K562 (cell line): Measurements from ENCODE around the gene SYNE1. TPM values are rescaled to one million over a fixed set of nuclear protein-coding genes. Genes with fewer than 3 reads are reported as not detected.

ENCODE experiments used
- ATAC-seq: fragments of 200-7000 bp; cut with Tn5 transposase; 3 replicates; pipeline ENCODE4 v1.9.1; 2020; ENCODE audit warnings: moderate library complexity
- BruUV-seq: library from RNA; stranded (reverse); fragments of 400-500 nt; replicated peaks from 2 replicates; lab custom pipeline; 2021; lab: Mats Ljungman, UMichigan
- CTCF ChIA-PET: fragments of 300-600 bp; formaldehyde crosslinking; extraction: SDS; loops from one replicate; lab custom pipeline; 2021; ENCODE audit warnings: low intra/inter-chr PET ratio; lab: Yijun Ruan, JAX
- POLR2A ChIA-PET: fragments of 300-600, 350-650 bp; sonication (Branson Sonifier 250); formaldehyde crosslinking; extraction: SDS; loops from one replicate; lab custom pipeline; 2021; ENCODE audit warnings: antibody characterized with exemption, inconsistent platforms; lab: Yijun Ruan, JAX
- DNase-seq, 4 experiments: peaks; one replicate each; pipeline versions ENCODE4 v3.0.0 to v3.0.0-alpha.2; 2011 to 2018; ENCODE audit warnings: low spot score in 3 of 4, mixed read lengths in 3 of 4; ENCODE audit errors: extremely low read depth in 1 of 4
- FAIRE-seq: peaks from 2 replicates; lab custom pipeline; 2011; peaks lifted over from hg19 to GRCh38; lab: Jason Lieb, UNC
- H2AFZ ChIP-seq: 2 replicates; pipeline ENCODE4 v1.6.0; 2011; ENCODE audit warnings: low read depth, low read length, control low read depth, inconsistent platforms
- H3K27ac ChIP-seq: fragments of 200-600 bp; 3 replicates; pipeline ENCODE4 v1.8.0; 2011; ENCODE audit warnings: low read depth, mild to moderate bottlenecking, control low read depth, inconsistent platforms, low read length, moderate library complexity, mixed read lengths; ENCODE audit errors: extremely low read depth
- H3K27me3 ChIP-seq, 2 experiments: fragments of 300-600 bp in 1 of 2; 2 replicates in 1 of 2; 3 replicates in 1 of 2; pipeline versions ENCODE4 v1.6.0 to v1.8.0; 2011; ENCODE audit warnings: inconsistent platforms in 2 of 2, low read length in 2 of 2, mild to moderate bottlenecking in 1 of 2, mixed read lengths in 1 of 2, moderate library complexity in 1 of 2; ENCODE audit not compliant: control insufficient read depth in 2 of 2, insufficient read depth in 2 of 2
- H3K36me3 ChIP-seq: fragments of 300-600 bp; 3 replicates; pipeline ENCODE4 v1.8.0; 2011; ENCODE audit warnings: mild to moderate bottlenecking, low read length, inconsistent platforms; ENCODE audit not compliant: control insufficient read depth, insufficient read depth
- H3K4me1 ChIP-seq, 2 experiments: fragments of 200-600 bp in 1 of 2; replicated peaks in 1 of 2; 2 replicates in 1 of 2; 3 replicates in 1 of 2; pipeline versions ENCODE4 v1.5.1 to v1.8.0; 2011; ENCODE audit warnings: inconsistent platforms in 2 of 2, low read length in 2 of 2, mild to moderate bottlenecking in 1 of 2, mixed read lengths in 1 of 2, moderate library complexity in 1 of 2; ENCODE audit not compliant: control insufficient read depth in 2 of 2, insufficient read depth in 2 of 2
- H3K4me2 ChIP-seq: 2 replicates; pipeline ENCODE4 v1.6.1; 2011; ENCODE audit warnings: low read length, control low read depth, inconsistent platforms, mixed read lengths; ENCODE audit not compliant: insufficient read depth
- H3K4me3 ChIP-seq: fragments of 200-600 bp; sonication (generic), shearing (Covaris generic); 2 replicates; pipeline ENCODE4 v1.5.1; 2016; ENCODE audit warnings: control low read depth, inconsistent platforms
- H3K79me2 ChIP-seq: fragments of 200-600 bp; 3 replicates; pipeline ENCODE4 v1.8.0; 2011; ENCODE audit warnings: low read length, inconsistent platforms; ENCODE audit not compliant: control insufficient read depth, insufficient read depth
- H3K9ac ChIP-seq, 2 experiments: 2 replicates each; pipeline versions ENCODE4 v1.6.0 to v1.6.1; 2011; ENCODE audit warnings: low read depth in 2 of 2, low read length in 2 of 2, control low read depth in 1 of 2, inconsistent platforms in 1 of 2, mild to moderate bottlenecking in 1 of 2, mixed read lengths in 1 of 2; ENCODE audit not compliant: insufficient read depth in 1 of 2
- H3K9me1 ChIP-seq: one replicate; pipeline ENCODE4 v1.6.0; 2011; ENCODE audit warnings: inconsistent platforms, mild to moderate bottlenecking, low read length, moderate library complexity; ENCODE audit not compliant: control insufficient read depth, insufficient read depth
- H3K9me3 ChIP-seq: replicated peaks from 2 replicates; pipeline ENCODE4 v1.5.1; 2011; ENCODE audit warnings: low read depth, low read length, inconsistent platforms; ENCODE audit not compliant: control insufficient read depth, insufficient read depth
- H4K20me1 ChIP-seq: replicated peaks from 2 replicates; pipeline ENCODE4 v1.6.1; 2011; ENCODE audit warnings: low read length, inconsistent platforms, mixed read lengths; ENCODE audit not compliant: control insufficient read depth, insufficient read depth
- AFF4 ChIP-seq: sonication (generic); formaldehyde crosslinking; IDR thresholded peaks from 2 replicates; pipeline ENCODE4 v1.8.0; 2023; ENCODE audit warnings: mild to moderate bottlenecking, missing genetic modification reagents
- CTBP1 ChIP-seq: fragments of 450-650 bp; IDR thresholded peaks from 2 replicates; pipeline ENCODE4 v1.6.1; 2016; ENCODE audit warnings: borderline replicate concordance
- GATAD2B ChIP-seq: fragments of 450-650 bp; IDR thresholded peaks from 2 replicates; pipeline ENCODE4 v1.6.1; 2017; ENCODE audit warnings: mild to moderate bottlenecking, borderline replicate concordance
- IRF9 ChIP-seq: fragments of 450-650 bp; IDR thresholded peaks from 2 replicates; pipeline ENCODE4 v1.6.1; 2016; ENCODE audit warnings: missing biosample characterization, missing genetic modification characterization
- L3MBTL2 ChIP-seq: fragments of 450-650 bp; IDR thresholded peaks from 2 replicates; pipeline ENCODE4 v1.6.1; 2016; ENCODE audit warnings: mild to moderate bottlenecking, moderate library complexity
- MED1 ChIP-seq: sonication (generic); formaldehyde crosslinking; IDR thresholded peaks from 2 replicates; pipeline ENCODE4 v1.8.1; 2023; ENCODE audit warnings: missing genetic modification reagents, borderline replicate concordance
- MTA2 ChIP-seq: fragments of 450-650 bp; IDR thresholded peaks from 2 replicates; pipeline ENCODE4 v1.6.1; 2016; ENCODE audit warnings: low read depth
- NCOA1 ChIP-seq: fragments of 450-650 bp; IDR thresholded peaks from 2 replicates; pipeline ENCODE4 v1.6.1; 2016; ENCODE audit warnings: low read depth
- PHF21A ChIP-seq: fragments of 450-650 bp; IDR thresholded peaks from 2 replicates; pipeline ENCODE4 v1.6.1; 2017; ENCODE audit warnings: low read depth, borderline replicate concordance
- RFX1 ChIP-seq: fragments of 450-650 bp; IDR thresholded peaks from 2 replicates; pipeline ENCODE4 v1.6.1; 2016; ENCODE audit warnings: mild to moderate bottlenecking, moderate library complexity
- THAP7 ChIP-seq: fragments of 250-450 bp; sonication (Bioruptor Pico); IDR thresholded peaks from 2 replicates; pipeline ENCODE4 v1.5.0; 2021
- ZBTB43 ChIP-seq: sonication (generic); formaldehyde crosslinking; IDR thresholded peaks from 2 replicates; pipeline ENCODE4 v1.8.0; 2023; ENCODE audit warnings: mild to moderate bottlenecking, missing genetic modification reagents
- ZEB2 ChIP-seq: fragments of 450-650 bp; IDR thresholded peaks from 2 replicates; pipeline ENCODE4 v1.6.1; 2016
- ZNF134 ChIP-seq: fragments of 250-450 bp; sonication (Bioruptor Pico); conservative IDR thresholded peaks from 2 replicates; pipeline ENCODE4 v1.4.0; 2020
- ZNF165 ChIP-seq: fragments of 250-450 bp; sonication (Bioruptor Pico); IDR thresholded peaks from 2 replicates; pipeline ENCODE4 v1.4.0; 2020; ENCODE audit warnings: borderline replicate concordance
- ZNF445 ChIP-seq: fragments of 250-450 bp; sonication (Bioruptor Pico); IDR thresholded peaks from 2 replicates; pipeline ENCODE4 v1.4.0; 2020; ENCODE audit warnings: low read depth, mild to moderate bottlenecking, moderate library complexity
- WGBS: fragments of 100-300 bp; shearing (Covaris generic); methylation state at CpG from one replicate; pipeline ENCODE4 v1.1.6; 2016; ENCODE audit warnings: low coverage, mixed read lengths; ENCODE audit not compliant: insufficient coverage; ENCODE audit errors: missing lambda C conversion rate; 5-methylcytosine and 5-hydroxymethylcytosine counted together
- in situ Hi-C: fragments of 300-500 bp; cut with MboI; formaldehyde crosslinking; loops from 4 replicates; pipeline ENCODE4 v1.15.0; 2018; ENCODE audit warnings: inconsistent platforms, mixed read lengths
- intact Hi-C: fragments of 100-400 bp; cut with micrococcal nuclease; formaldehyde crosslinking; loops from 2 replicates; pipeline ENCODE4 v1.14.2; 2022
- polyA plus RNA-seq, 8 experiments: library from polyadenylated mRNA; depleted of rRNA in 4 of 8; stranded (reverse) in 5 of 8; unstranded in 3 of 8; fragments of >200 nt; fragmentation: Nextera tagmentation in 2 of 8; fragmentation: Illumina TruSeq in 1 of 8; extraction: Ambion mirVana in 2 of 8; extraction: Trizol in 1 of 8; gene quantifications; 2 replicates each; pipeline versions ENCODE4 v1.2.1 to v1.2.3, GENCODE V29; 2011 to 2014; ENCODE audit warnings: inconsistent platforms in 1 of 8, missing spikeins in 1 of 8
- total RNA-seq, 7 experiments: library from RNA; depleted of rRNA in 6 of 7; stranded (reverse); fragments of >200 nt in 6 of 7; fragmentation: Illumina TruSeq in 2 of 7; extraction: Trizol in 2 of 7; gene quantifications; 2 replicates each; pipeline versions ENCODE4 v1.2.1 to v1.2.3, GENCODE V29; 2011 to 2021; ENCODE audit warnings: low replicate concordance in 1 of 7

Gene SYNE1
- total and polyA plus RNA-seq, 9 of the 15 experiments (the other 6 are each of a cell fraction or from before 2014, with no cell fraction given), result under 0.01 to 0.42 (median 0.08) TPM; not detected in 1

- TF ChIP-seq NCOA1 (no peak), PHF21A (no peak), GATAD2B (no peak), THAP7 (CRISPR knock-in tag) (no peak)
Measured at GRCh38 chr6:152503546-152503945, 133.6 kb downstream of the SYNE1 start (continued).

GRCh38 chr6:152502421-152503188 is 134.6 kb downstream of the SYNE1 start:
- H3K9me3 ChIP-seq, result no peaks in the 10 kb centered on the region; the same call in 1 of the 2 replicates
- no peaks in the 10 kb centered on the region for H3K27me3 ChIP-seq
- POLR2A ChIA-PET, result no interaction called here
- no peak overlapping the region for H2AFZ ChIP-seq
- no peaks in the 10 kb centered on the region for H3K79me2 ChIP-seq
- H3K4me1 ChIP-seq, result no peaks in the 10 kb centered on the region
- no peak overlapping the region for H3K9ac ChIP-seq
- intact Hi-C loops (no loop called here), in situ Hi-C loops (no loop called here)
- no peaks in the 10 kb centered on the region for H4K20me1 ChIP-seq
- FAIRE-seq, result no peak
- WGBS, result 0% methylated on average over 6 of the region's 6 CpGs
- no peak overlapping the region for H3K4me3 ChIP-seq
- no peak overlapping the region for H3K27ac ChIP-seq
- no peaks in the 10 kb centered on the region for H3K36me3 ChIP-seq
- no peak for ATAC-seq
- no peaks in the 10 kb centered on the region for H3K9me1 ChIP-seq
- CTCF ChIA-PET, result no interaction called here
- no TSS peak for BruUV-seq
- H3K4me2 ChIP-seq, result no peak overlapping the region
- no peak for DNase-seq
- TF ChIP-seq ZBTB43 (CRISPR knock-in tag) (no peak), MTA2 (no peak), CTBP1 (no peak), RFX1 (no peak), ZNF445 (no peak), ZNF165 (CRISPR knock-in tag) (no peak), AFF4 (no peak), IRF9 (tag) (no peak), ZEB2 (no peak), ZNF134 (CRISPR knock-in tag) (no peak), MED1 (CRISPR knock-in tag) (no peak), L3MBTL2 (no peak)
